GM06990 (cell line): ENCODE data around the gene CRTC3.

Experiments
- DNase-seq: peaks from one replicate; pipeline ENCODE4 v3.0.0-alpha.2; 2011; ENCODE audit not compliant: insufficient read length; ENCODE audit errors: extremely low read depth
- H3K27me3 ChIP-seq: replicated peaks from 2 replicates; pipeline ENCODE4 v1.6.0; 2011; ENCODE audit warnings: low read length; ENCODE audit not compliant: control insufficient read depth, insufficient read depth
- H3K36me3 ChIP-seq: 2 replicates; pipeline ENCODE4 v1.5.1; 2011; ENCODE audit warnings: low read length; ENCODE audit not compliant: control insufficient read depth, insufficient read depth
- H3K4me3 ChIP-seq: replicated peaks from 2 replicates; pipeline ENCODE4 v1.5.1; 2011; ENCODE audit warnings: low read depth, mild to moderate bottlenecking, control low read depth, low read length
- CTCF ChIP-seq: IDR thresholded peaks from 2 replicates; pipeline ENCODE4 v1.5.1; 2011; ENCODE audit warnings: low read length, control low read depth, mild to moderate bottlenecking, inconsistent platforms; ENCODE audit not compliant: insufficient read depth, poor library complexity, severe bottlenecking

The CRTC3 gene

DNA sequence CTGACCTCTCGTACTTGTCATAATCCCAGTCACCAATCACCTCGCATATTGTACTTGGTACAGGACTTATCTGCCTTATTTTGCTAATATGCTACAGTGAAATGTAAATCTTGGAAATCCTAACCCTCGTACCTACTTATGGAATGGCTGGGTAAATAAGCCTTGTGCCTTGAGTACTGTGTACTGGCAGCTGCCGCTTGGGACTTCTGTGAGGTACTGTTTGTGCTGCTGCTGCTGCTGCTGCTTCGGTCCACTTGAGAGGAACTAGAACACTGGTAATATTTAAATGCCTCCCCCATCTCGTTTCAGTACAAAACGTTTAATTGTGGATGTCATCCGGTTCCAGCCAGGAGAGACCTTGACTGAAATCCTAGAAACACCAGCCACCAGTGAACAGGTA is 42.5 kb upstream of the CRTC3 start:
- Histone ChIP-seq H3K27me3 (no peaks in the 10 kb centered on the region), H3K36me3 (peaks cover 20% of the 10 kb centered on the region), H3K4me3 (no peak overlapping the region)
- no peak for DNase-seq
- TF ChIP-seq CTCF = no peak

- peaks cover 20% of the 10 kb centered on the region for H3K36me3 ChIP-seq
- no peak for TF ChIP-seq CTCF
- no peaks in the 10 kb centered on the region for H3K27me3 ChIP-seq
- H3K4me3 ChIP-seq = no peak overlapping the region
- DNase-seq = no peak
Observed at GRCh38 chr15:90489514-90489913, 40.2 kb upstream of the CRTC3 start.

- no peak for TF ChIP-seq CTCF
- H3K27me3 ChIP-seq = no peaks in the 10 kb centered on the region
- H3K4me3 ChIP-seq = no peak overlapping the region
- H3K36me3 ChIP-seq = peaks cover 21% of the 10 kb centered on the region
- DNase-seq = no peak
Observed at GRCh38 chr15:90489944-90490343, 39.8 kb upstream of the CRTC3 start.

- TF ChIP-seq CTCF = no peak
- DNase-seq = no peak
- no peak overlapping the region for H3K4me3 ChIP-seq
- H3K36me3 ChIP-seq = peaks cover 19% of the 10 kb centered on the region
- H3K27me3 ChIP-seq = no peaks in the 10 kb centered on the region
Observed at GRCh38 chr15:90493647-90494046, 36.1 kb upstream of the CRTC3 start.

DNA sequence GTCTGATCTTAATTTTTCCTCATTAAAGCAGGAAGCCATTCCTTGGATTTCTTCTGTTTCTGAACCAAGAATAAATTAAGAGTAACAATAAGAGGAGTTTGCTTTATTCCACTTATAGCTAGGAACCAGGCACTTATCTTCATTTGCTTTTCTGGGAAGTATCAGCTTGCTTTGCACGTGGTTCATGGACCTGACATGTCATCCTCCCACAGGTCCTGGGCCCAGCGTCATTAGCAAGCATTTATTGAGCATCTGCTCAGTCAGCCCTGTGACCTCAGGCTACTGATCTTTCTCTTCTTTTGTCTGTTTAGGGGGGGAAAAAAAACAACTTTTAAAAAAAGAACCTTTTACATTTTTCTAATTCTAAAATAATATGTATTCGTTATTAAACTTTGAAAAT is 34.7 kb upstream of the CRTC3 start:
- TF ChIP-seq CTCF = no peak
- no peak for DNase-seq
- Histone ChIP-seq H3K27me3 (no peaks in the 10 kb centered on the region), H3K4me3 (no peak overlapping the region), H3K36me3 (peaks cover 25% of the 10 kb centered on the region)

GRCh38 chr15:90496791-90497190 is 32.9 kb upstream of the CRTC3 start:
- H3K36me3 ChIP-seq = peaks cover 19% of the 10 kb centered on the region
- H3K27me3 ChIP-seq = no peaks in the 10 kb centered on the region
- DNase-seq = no peak
- H3K4me3 ChIP-seq = no peak overlapping the region
- no peak for TF ChIP-seq CTCF
